Calu3 (cell line): ENCODE data around the gene S1PR3. TPM values are rescaled to one million over a fixed set of nuclear protein-coding genes. Genes with fewer than 3 reads are reported as not detected.

ENCODE experiments used
- BruUV-seq: library from RNA; stranded (reverse); fragments of 400-500 nt; replicated peaks from 2 replicates; lab custom pipeline; 2021; lab: Mats Ljungman, UMichigan
- CTCF ChIA-PET: fragments of 300-600 bp; sonication (Branson Sonifier 250); formaldehyde crosslinking; loops from one replicate; lab custom pipeline; 2022; ENCODE audit warnings: antibody characterized with exemption; lab: Charles Lee
- DNase-seq: peaks from one replicate; pipeline ENCODE4 v3.0.0; 2022
- H3K27ac Mint-ChIP-seq: one replicate; pipeline ENCODE4 v1.8.0; 2022; ENCODE audit warnings: mixed read lengths; ENCODE audit not compliant: unreplicated experiment
- H3K27me3 Mint-ChIP-seq: one replicate; pipeline ENCODE4 v1.8.0; 2022; ENCODE audit warnings: mixed read lengths; ENCODE audit not compliant: unreplicated experiment
- H3K36me3 Mint-ChIP-seq: one replicate; pipeline ENCODE4 v1.8.0; 2022; ENCODE audit warnings: mild to moderate bottlenecking, moderate library complexity, mixed read lengths; ENCODE audit not compliant: insufficient read depth, unreplicated experiment
- H3K4me1 Mint-ChIP-seq: one replicate; pipeline ENCODE4 v1.8.0; 2022; ENCODE audit warnings: mild to moderate bottlenecking, low read depth, mixed read lengths; ENCODE audit not compliant: unreplicated experiment
- H3K4me3 Mint-ChIP-seq: one replicate; pipeline ENCODE4 v1.8.0; 2022; ENCODE audit warnings: mild to moderate bottlenecking, low read depth, moderate library complexity, mixed read lengths; ENCODE audit not compliant: unreplicated experiment
- H3K9me3 Mint-ChIP-seq: one replicate; pipeline ENCODE4 v1.8.0; 2022; ENCODE audit warnings: low read depth, mixed read lengths; ENCODE audit not compliant: unreplicated experiment
- intact Hi-C: fragments of 100-400 bp; cut with micrococcal nuclease; formaldehyde crosslinking; loops from one replicate; pipeline ENCODE4 v1.10.0; 2022; ENCODE audit not compliant: unreplicated experiment
- total RNA-seq: library from RNA; stranded (reverse); gene quantifications from 2 replicates; pipeline ENCODE4 v1.2.3, GENCODE V29; 2022
- TF ChIP-seq, protein P1 (sequence below): fragments of 200-600 bp; IDR thresholded peaks from one replicate; pipeline ENCODE4 v1.8.0; 2022; ENCODE audit warnings: antibody characterized with exemption; ENCODE audit not compliant: unreplicated experiment

S1PR3 gene
- total RNA-seq, 1 experiment from 2014 or later = 0.66 TPM

- no peak overlapping the region for H3K27ac Mint-ChIP-seq
- DNase-seq = no peak
- H3K9me3 Mint-ChIP-seq = no peaks in the 10 kb centered on the region
- H3K4me3 Mint-ChIP-seq = no peak overlapping the region
- H3K27me3 Mint-ChIP-seq = no peaks in the 10 kb centered on the region
- no peaks in the 10 kb centered on the region for H3K4me1 Mint-ChIP-seq
- intact Hi-C loops = no loop called here
- no TSS peak for BruUV-seq
- CTCF ChIA-PET = interaction anchor here (0.6 kb wide), 1 partner anchor 91 kb away, joined by 3 read pairs; no protein-coding TSS in a partner anchor
- TF ChIP-seq, protein P1, sequence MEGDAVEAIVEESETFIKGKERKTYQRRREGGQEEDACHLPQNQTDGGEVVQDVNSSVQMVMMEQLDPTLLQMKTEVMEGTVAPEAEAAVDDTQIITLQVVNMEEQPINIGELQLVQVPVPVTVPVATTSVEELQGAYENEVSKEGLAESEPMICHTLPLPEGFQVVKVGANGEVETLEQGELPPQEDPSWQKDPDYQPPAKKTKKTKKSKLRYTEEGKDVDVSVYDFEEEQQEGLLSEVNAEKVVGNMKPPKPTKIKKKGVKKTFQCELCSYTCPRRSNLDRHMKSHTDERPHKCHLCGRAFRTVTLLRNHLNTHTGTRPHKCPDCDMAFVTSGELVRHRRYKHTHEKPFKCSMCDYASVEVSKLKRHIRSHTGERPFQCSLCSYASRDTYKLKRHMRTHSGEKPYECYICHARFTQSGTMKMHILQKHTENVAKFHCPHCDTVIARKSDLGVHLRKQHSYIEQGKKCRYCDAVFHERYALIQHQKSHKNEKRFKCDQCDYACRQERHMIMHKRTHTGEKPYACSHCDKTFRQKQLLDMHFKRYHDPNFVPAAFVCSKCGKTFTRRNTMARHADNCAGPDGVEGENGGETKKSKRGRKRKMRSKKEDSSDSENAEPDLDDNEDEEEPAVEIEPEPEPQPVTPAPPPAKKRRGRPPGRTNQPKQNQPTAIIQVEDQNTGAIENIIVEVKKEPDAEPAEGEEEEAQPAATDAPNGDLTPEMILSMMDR = no peak
- H3K36me3 Mint-ChIP-seq = no peaks in the 10 kb centered on the region
Measured at GRCh38 chr9:89047667-89048066, 56.4 kb downstream of the S1PR3 start.

- CTCF ChIA-PET = no interaction called here
- H3K36me3 Mint-ChIP-seq = no peaks in the 10 kb centered on the region
- H3K9me3 Mint-ChIP-seq = no peaks in the 10 kb centered on the region
- no peaks in the 10 kb centered on the region for H3K27me3 Mint-ChIP-seq
- no TSS peak for BruUV-seq
- TF ChIP-seq, protein P1 = no peak
- DNase-seq = no peak
- no peak overlapping the region for H3K27ac Mint-ChIP-seq
- H3K4me3 Mint-ChIP-seq = no peak overlapping the region
- intact Hi-C loops = no loop called here
- no peaks in the 10 kb centered on the region for H3K4me1 Mint-ChIP-seq
Measured at GRCh38 chr9:89048616-89049015, 57.3 kb downstream of the S1PR3 start.

GRCh38 chr9:89049646-89050045, 58.4 kb downstream of the S1PR3 start:
- CTCF ChIA-PET = no interaction called here
- H3K4me3 Mint-ChIP-seq = no peak overlapping the region
- no peaks in the 10 kb centered on the region for H3K4me1 Mint-ChIP-seq
- BruUV-seq = no TSS peak
- TF ChIP-seq, protein P1 = no peak
- intact Hi-C loops = no loop called here
- no peaks in the 10 kb centered on the region for H3K27me3 Mint-ChIP-seq
- H3K27ac Mint-ChIP-seq = no peak overlapping the region
- no peaks in the 10 kb centered on the region for H3K9me3 Mint-ChIP-seq
- no peaks in the 10 kb centered on the region for H3K36me3 Mint-ChIP-seq
- no peak for DNase-seq

DNA sequence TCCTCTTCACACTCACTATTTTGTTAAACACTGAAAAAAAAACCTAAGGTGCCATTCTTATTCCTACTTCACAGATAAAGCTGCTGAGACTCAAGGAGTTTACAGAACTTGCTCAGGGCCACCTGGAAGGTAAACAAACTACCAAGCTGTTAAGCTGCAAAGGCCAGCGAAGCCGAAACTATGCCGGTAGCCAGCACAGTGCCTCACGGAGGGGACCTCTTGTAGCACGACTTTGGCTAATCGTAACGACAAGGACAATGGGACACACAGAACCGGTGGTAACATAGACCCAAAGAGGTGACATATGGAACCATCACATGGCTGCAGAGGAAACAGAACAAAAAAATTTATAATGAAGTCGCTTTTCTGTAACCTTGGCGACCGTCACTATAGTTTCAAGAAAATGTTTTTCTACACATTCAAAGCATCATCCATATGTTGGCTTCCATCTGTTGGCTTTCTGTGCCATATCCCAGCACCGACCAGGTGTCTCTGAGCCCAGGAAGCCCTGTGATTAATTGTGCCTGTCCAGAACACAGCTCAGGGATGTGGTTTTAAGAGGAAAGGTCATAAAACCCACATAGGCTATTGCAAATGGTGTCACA, 60.3 kb downstream of the S1PR3 start:
- intact Hi-C loops = no loop called here
- no peaks in the 10 kb centered on the region for H3K36me3 Mint-ChIP-seq
- TF ChIP-seq, protein P1 = no peak
- CTCF ChIA-PET = no interaction called here
- H3K27me3 Mint-ChIP-seq = no peaks in the 10 kb centered on the region
- H3K4me3 Mint-ChIP-seq = no peak overlapping the region
- no peak for DNase-seq
- H3K9me3 Mint-ChIP-seq = no peaks in the 10 kb centered on the region
- no TSS peak for BruUV-seq
- no peaks in the 10 kb centered on the region for H3K4me1 Mint-ChIP-seq
- no peak overlapping the region for H3K27ac Mint-ChIP-seq
